PC-3 (cell line): ENCODE results near the gene IGF2BP2. TPM values are rescaled to one million over a fixed set of nuclear protein-coding genes. Genes with fewer than 3 reads are reported as not detected.

Experiments used
- ATAC-seq: fragments of 200-7000 bp; cut with Tn5 transposase; 2 replicates; pipeline ENCODE4 v1.9.1; 2020; ENCODE audit warnings: mild to moderate bottlenecking, moderate library complexity
- BruUV-seq: library from RNA; stranded (reverse); fragments of 400-500 nt; replicated peaks from 2 replicates; lab custom pipeline; 2021; lab: Mats Ljungman, UMichigan
- CTCF ChIA-PET: fragments of 300-600 bp; sonication (Branson Sonifier 250); formaldehyde crosslinking; loops from one replicate; lab custom pipeline; 2022; ENCODE audit warnings: antibody characterized with exemption; lab: Charles Lee
- POLR2A ChIA-PET: fragments of 300-600 bp; sonication (Branson Sonifier 250); formaldehyde crosslinking; loops from one replicate; lab custom pipeline; 2022; ENCODE audit warnings: antibody characterized with exemption; ENCODE audit not compliant: unreplicated experiment; lab: Charles Lee
- DNase-seq: peaks from one replicate; pipeline ENCODE4 v3.0.0-alpha.2; 2015
- H2AFZ ChIP-seq: fragments of 300-600 bp; sonication (generic); 2 replicates; pipeline ENCODE4 v1.6.0; 2016; ENCODE audit warnings: antibody characterized with exemption, low read length
- H3F3A ChIP-seq: fragments of 300-600 bp; sonication (generic); one replicate; pipeline ENCODE4 v1.6.0; 2017; ENCODE audit warnings: antibody characterized with exemption, low read length, control low read depth, mild to moderate bottlenecking; ENCODE audit not compliant: unreplicated experiment
- H3K27ac ChIP-seq: fragments of 300-600 bp; sonication (generic); 2 replicates; pipeline ENCODE4 v1.5.1; 2016; ENCODE audit warnings: mild to moderate bottlenecking, low read length
- H3K27me3 ChIP-seq: fragments of 300-600 bp; sonication (generic); 2 replicates; pipeline ENCODE4 v1.6.1; 2016; ENCODE audit warnings: low read length, mixed read lengths
- H3K36me3 ChIP-seq: fragments of 300-600 bp; sonication (generic); 2 replicates; pipeline ENCODE4 v1.6.1; 2016; ENCODE audit warnings: low read depth, mixed run types, low read length, mixed read lengths
- H3K4me1 ChIP-seq: fragments of 300-600 bp; sonication (generic); 2 replicates; pipeline ENCODE4 v1.5.1; 2016; ENCODE audit warnings: low read length; ENCODE audit not compliant: insufficient read depth
- H3K4me2 ChIP-seq: fragments of 300-600 bp; sonication (generic); 2 replicates; pipeline ENCODE4 v1.6.0; 2016; ENCODE audit warnings: low read length
- H3K4me3 ChIP-seq: fragments of 300-600 bp; sonication (generic); 2 replicates; pipeline ENCODE4 v1.5.1; 2016; ENCODE audit warnings: mild to moderate bottlenecking, low read length, mixed read lengths
- H3K79me2 ChIP-seq: fragments of 300-600 bp; sonication (generic); 2 replicates; pipeline ENCODE4 v1.6.1; 2017; ENCODE audit warnings: low read length, mixed read lengths
- H3K9ac ChIP-seq: fragments of 300-600 bp; sonication (generic); 2 replicates; pipeline ENCODE4 v1.6.0; 2016; ENCODE audit warnings: mild to moderate bottlenecking, low read length
- H3K9me2 ChIP-seq: fragments of 300-600 bp; sonication (generic); replicated peaks from 2 replicates; pipeline ENCODE4 v1.6.1; 2016; ENCODE audit warnings: mixed run types, low read length, mixed read lengths
- H3K9me3 ChIP-seq: fragments of 300-600 bp; sonication (generic); 2 replicates; pipeline ENCODE4 v1.6.1; 2016; ENCODE audit warnings: low read length, mixed read lengths
- H4K20me1 ChIP-seq: fragments of 300-600 bp; sonication (generic); 2 replicates; pipeline ENCODE4 v1.6.1; 2016; ENCODE audit warnings: low read length, mixed read lengths
- EZH2 ChIP-seq: fragments of 300-600 bp; sonication (generic); IDR thresholded peaks from one replicate; pipeline ENCODE4 v1.6.1; 2017; ENCODE audit warnings: antibody characterized with exemption, mild to moderate bottlenecking, low read length; ENCODE audit not compliant: unreplicated experiment
- EZH2phosphoT487 ChIP-seq: fragments of 300-600 bp; sonication (generic); IDR thresholded peaks from 2 replicates; pipeline ENCODE4 v1.6.1; 2018; ENCODE audit warnings: mild to moderate bottlenecking, antibody characterized with exemption, low read length, borderline replicate concordance
- intact Hi-C: fragments of 100-400 bp; cut with micrococcal nuclease; formaldehyde crosslinking; loops from 2 replicates; pipeline ENCODE4 v1.9.0; 2023
- total RNA-seq: library from RNA; depleted of rRNA; stranded (reverse); fragments of >200 nt; gene quantifications from 2 replicates; pipeline ENCODE4 v1.2.3, GENCODE V29; 2014
- TF ChIP-seq, protein P1 (sequence below): fragments of 300-600 bp; sonication (generic); conservative IDR thresholded peaks from 2 replicates; pipeline ENCODE4 v1.5.1; 2017; ENCODE audit warnings: antibody characterized with exemption, low read depth, mild to moderate bottlenecking, low read length

The IGF2BP2 gene
- total RNA-seq, 1 experiment from 2014 or later, result 81.2 TPM

DNA sequence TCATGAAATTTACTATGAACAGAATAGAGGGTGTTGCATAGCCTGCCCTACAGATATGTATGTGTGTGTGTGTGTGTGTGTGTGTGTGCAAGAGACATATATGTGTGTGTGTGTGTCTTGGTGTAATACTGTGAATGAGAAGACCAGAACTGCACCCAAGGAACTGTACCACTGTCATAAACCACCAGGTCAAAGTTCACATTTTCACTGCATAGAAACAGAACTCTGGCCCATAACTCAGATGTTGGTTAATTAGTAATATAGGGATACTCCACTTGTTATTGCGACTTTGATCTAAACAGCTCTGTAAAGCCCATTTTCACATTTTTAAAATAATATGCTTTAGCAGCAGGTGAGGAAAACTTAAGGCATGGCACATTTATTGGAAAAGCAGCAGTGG, 111.8 kb downstream of the IGF2BP2 start:
- H3K4me1 ChIP-seq, result peaks cover 49% of the 10 kb centered on the region
- POLR2A ChIA-PET, result no interaction called here
- ATAC-seq, result no peak

DNA sequence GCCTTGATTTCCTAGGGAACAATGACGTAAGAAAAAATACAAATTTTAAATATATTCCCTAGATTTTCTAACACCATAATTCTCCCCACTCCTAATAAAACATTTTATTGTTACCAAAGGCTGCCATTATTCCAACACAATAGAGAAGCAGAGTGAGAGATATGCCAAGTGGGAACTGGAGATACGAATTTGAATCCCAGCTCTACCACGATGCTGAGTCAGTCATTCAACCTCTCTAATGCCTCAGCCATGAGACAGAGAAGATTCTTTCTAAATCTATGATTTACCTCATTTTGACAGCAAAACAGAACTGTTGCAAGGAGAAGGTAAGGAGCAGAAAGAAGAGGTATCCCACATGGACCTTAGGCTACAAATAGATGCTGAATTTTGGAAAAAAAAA, 112.5 kb downstream of the IGF2BP2 start:
- BruUV-seq, result no TSS peak
- H4K20me1 ChIP-seq, result no peaks in the 10 kb centered on the region
- DNase-seq (no peak), ATAC-seq (no peak)
- TF ChIP-seq EZH2 (no peak), EZH2phosphoT487 (no peak)
- TF ChIP-seq, protein P1, sequence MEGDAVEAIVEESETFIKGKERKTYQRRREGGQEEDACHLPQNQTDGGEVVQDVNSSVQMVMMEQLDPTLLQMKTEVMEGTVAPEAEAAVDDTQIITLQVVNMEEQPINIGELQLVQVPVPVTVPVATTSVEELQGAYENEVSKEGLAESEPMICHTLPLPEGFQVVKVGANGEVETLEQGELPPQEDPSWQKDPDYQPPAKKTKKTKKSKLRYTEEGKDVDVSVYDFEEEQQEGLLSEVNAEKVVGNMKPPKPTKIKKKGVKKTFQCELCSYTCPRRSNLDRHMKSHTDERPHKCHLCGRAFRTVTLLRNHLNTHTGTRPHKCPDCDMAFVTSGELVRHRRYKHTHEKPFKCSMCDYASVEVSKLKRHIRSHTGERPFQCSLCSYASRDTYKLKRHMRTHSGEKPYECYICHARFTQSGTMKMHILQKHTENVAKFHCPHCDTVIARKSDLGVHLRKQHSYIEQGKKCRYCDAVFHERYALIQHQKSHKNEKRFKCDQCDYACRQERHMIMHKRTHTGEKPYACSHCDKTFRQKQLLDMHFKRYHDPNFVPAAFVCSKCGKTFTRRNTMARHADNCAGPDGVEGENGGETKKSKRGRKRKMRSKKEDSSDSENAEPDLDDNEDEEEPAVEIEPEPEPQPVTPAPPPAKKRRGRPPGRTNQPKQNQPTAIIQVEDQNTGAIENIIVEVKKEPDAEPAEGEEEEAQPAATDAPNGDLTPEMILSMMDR, result no peak
- ChIA-PET POLR2A (no interaction called here), CTCF (no interaction called here)
- no peak overlapping the region for H3K4me2 ChIP-seq
- H3K4me3 ChIP-seq, result no peak overlapping the region
- no peaks in the 10 kb centered on the region; the same call in 1 of the 2 replicates for H3K36me3 ChIP-seq
- H3K9me3 ChIP-seq, result no peaks in the 10 kb centered on the region
- H3K4me1 ChIP-seq, result peaks cover 44% of the 10 kb centered on the region
- peaks cover 92% of the 10 kb centered on the region for H3K79me2 ChIP-seq
- no peak overlapping the region for H3K9ac ChIP-seq
- no peaks in the 10 kb centered on the region for H3K27me3 ChIP-seq
- H3K27ac ChIP-seq, result no peak overlapping the region
- no peaks in the 10 kb centered on the region for H3K9me2 ChIP-seq
- intact Hi-C loops, result no loop called here
- no peak overlapping the region for H2AFZ ChIP-seq
- no peaks in the 10 kb centered on the region for H3F3A ChIP-seq

More for the DNA sequence above, 111.8 kb downstream of the IGF2BP2 start:
- Histone ChIP-seq H3K9me3 (no peaks in the 10 kb centered on the region), H2AFZ (no peak overlapping the region), H3K4me2 (no peak overlapping the region), H3K27ac (no peak overlapping the region), H4K20me1 (no peaks in the 10 kb centered on the region), H3K9ac (no peak overlapping the region), H3K4me3 (no peak overlapping the region), H3F3A (no peaks in the 10 kb centered on the region), H3K79me2 (peaks cover 92% of the 10 kb centered on the region), H3K36me3 (no peaks in the 10 kb centered on the region; the same call in 1 of the 2 replicates), H3K27me3 (no peaks in the 10 kb centered on the region), H3K9me2 (no peaks in the 10 kb centered on the region)
- CTCF ChIA-PET, result no interaction called here
- no peak for TF ChIP-seq EZH2
- TF ChIP-seq, protein P1, result no peak
- TF ChIP-seq EZH2phosphoT487, result no peak
- intact Hi-C loops, result no loop called here
- no TSS peak for BruUV-seq
- no peak for DNase-seq

DNA sequence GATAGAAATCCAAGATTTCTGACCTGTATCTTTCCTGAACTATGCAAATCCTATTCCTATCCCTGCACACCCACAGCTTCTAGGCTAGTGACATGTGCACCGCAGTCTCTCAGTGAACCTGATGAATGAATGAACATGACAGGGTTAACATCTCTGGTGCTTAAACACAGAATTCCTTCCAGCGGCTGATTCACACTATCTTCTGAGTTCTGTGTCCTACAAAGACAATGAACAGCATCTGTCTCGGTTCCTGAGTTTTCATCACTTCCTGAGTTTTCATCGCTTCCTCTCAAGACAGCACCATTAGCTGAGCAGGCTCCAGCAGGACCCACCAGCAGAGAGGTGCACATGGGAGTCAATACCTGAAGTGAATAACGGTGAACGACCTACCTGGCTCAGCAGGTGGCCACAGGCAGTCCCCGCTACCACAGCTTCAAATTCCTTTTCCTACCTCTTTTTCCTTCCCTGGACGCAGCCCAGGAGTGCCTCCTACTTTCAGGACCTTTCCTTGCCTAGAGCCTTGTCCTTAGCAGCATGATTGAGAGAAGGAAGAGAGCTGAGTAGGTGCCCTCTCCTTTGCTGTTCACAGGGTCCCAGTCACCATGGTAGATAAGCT, 113.5 kb downstream of the IGF2BP2 start:
- CTCF ChIA-PET, result no interaction called here
- intact Hi-C loops, result no loop called here
- ATAC-seq, result no peak; the same call in 1 of the 2 replicates

More for the DNA sequence above, 113.5 kb downstream of the IGF2BP2 start:
- Histone ChIP-seq H3K9me3 (no peaks in the 10 kb centered on the region), H3K9ac (no peak overlapping the region), H2AFZ (no peak overlapping the region), H3K9me2 (no peaks in the 10 kb centered on the region), H3K27me3 (no peaks in the 10 kb centered on the region), H3K36me3 (peaks cover under 1% of the 10 kb centered on the region; the same call in 1 of the 2 replicates), H3K4me3 (no peak overlapping the region), H3K27ac (no peak overlapping the region), H4K20me1 (no peaks in the 10 kb centered on the region), H3F3A (no peaks in the 10 kb centered on the region), H3K4me1 (peaks cover 34% of the 10 kb centered on the region), H3K4me2 (no peak overlapping the region), H3K79me2 (peaks cover 88% of the 10 kb centered on the region)
- no peak for DNase-seq
- no TSS peak for BruUV-seq
- POLR2A ChIA-PET, result no interaction called here
- TF ChIP-seq EZH2 (no peak), EZH2phosphoT487 (no peak)
- TF ChIP-seq, protein P1, result no peak
